HepG2 (cell line): ENCODE data around the gene FOXL3. TPM values are rescaled to one million over a fixed set of nuclear protein-coding genes. Genes with fewer than 3 reads are reported as not detected.
A peak's percentile ranks its signal among the peaks of the same experiment; 100 is the strongest.

ENCODE experiments used
- ATAC-seq: fragments of 200-7000 bp; cut with Tn5 transposase; 3 replicates; pipeline ENCODE4 v1.9.1; 2020; ENCODE audit warnings: mild to moderate bottlenecking, moderate library complexity
- BruUV-seq: library from RNA; stranded (reverse); fragments of 400-500 nt; replicated peaks from 2 replicates; lab custom pipeline; 2021; lab: Mats Ljungman, UMichigan
- CTCF ChIA-PET: fragments of 300-600 bp; formaldehyde crosslinking; extraction: SDS; loops from one replicate; lab custom pipeline; 2021; ENCODE audit warnings: low total read pairs, inconsistent platforms, low intra/inter-chr PET ratio; lab: Yijun Ruan, JAX
- POLR2A ChIA-PET: fragments of 350-600 bp; sonication (Branson Sonifier 250); formaldehyde crosslinking; loops from one replicate; lab custom pipeline; 2020; ENCODE audit warnings: antibody characterized with exemption, inconsistent platforms; lab: Yijun Ruan, JAX
- DNase-seq: peaks from one replicate; pipeline ENCODE4 v3.0.0-alpha.2; 2015; ENCODE audit warnings: low spot score
- FAIRE-seq: peaks from 3 replicates; lab custom pipeline; 2011; peaks lifted over from hg19 to GRCh38; lab: Jason Lieb, UNC
- H2AFZ ChIP-seq: one replicate; pipeline ENCODE4 v1.6.1; 2011; ENCODE audit warnings: low read length, inconsistent platforms
- H3K27ac ChIP-seq: fragments of 300-600 bp; 3 replicates; pipeline ENCODE4 v1.8.0; 2011; ENCODE audit warnings: mixed run types, mild to moderate bottlenecking, mixed read lengths, low read length, inconsistent platforms; ENCODE audit not compliant: insufficient read depth; ENCODE audit errors: extremely low read length
- H3K27me3 ChIP-seq, 2 experiments: fragments of 200-600 bp in 1 of 2; 2 replicates in 1 of 2; 3 replicates in 1 of 2; pipeline versions ENCODE4 v1.6.0 to v1.8.0; 2011; ENCODE audit warnings: low read length in 2 of 2, mild to moderate bottlenecking in 2 of 2, moderate library complexity in 2 of 2, inconsistent platforms in 1 of 2; ENCODE audit not compliant: insufficient read depth in 2 of 2, control insufficient read depth in 1 of 2
- H3K36me3 ChIP-seq, 2 experiments: fragments of 200-600 bp in 1 of 2; replicated peaks in 1 of 2; 2 replicates in 1 of 2; 3 replicates in 1 of 2; pipeline versions ENCODE4 v1.5.1 to v1.8.0; 2011; ENCODE audit warnings: low read length in 2 of 2, inconsistent platforms in 1 of 2; ENCODE audit not compliant: insufficient read depth in 2 of 2, control insufficient read depth in 1 of 2
- H3K4me1 ChIP-seq: 2 replicates; pipeline ENCODE4 v1.5.1; 2012; ENCODE audit warnings: low read length, inconsistent platforms; ENCODE audit not compliant: insufficient read depth
- H3K4me2 ChIP-seq: 2 replicates; pipeline ENCODE4 v1.6.0; 2011; ENCODE audit warnings: low read depth, low read length, inconsistent platforms
- H3K4me3 ChIP-seq, 3 experiments: fragments of 200-600 bp in 1 of 3; sonication (generic), shearing (Covaris generic) in 1 of 3; replicated peaks in 1 of 3; 2 replicates each; pipeline ENCODE4 v1.5.1; 2011 to 2016; ENCODE audit warnings: low read length in 3 of 3, inconsistent platforms in 2 of 3, low read depth in 2 of 3, mild to moderate bottlenecking in 2 of 3, control low read depth in 1 of 3, mixed read lengths in 1 of 3; ENCODE audit not compliant: insufficient read depth in 1 of 3
- H3K79me2 ChIP-seq: one replicate; pipeline ENCODE4 v1.6.1; 2011; ENCODE audit warnings: low read length, inconsistent platforms; ENCODE audit not compliant: insufficient read depth
- H3K9ac ChIP-seq: 2 replicates; pipeline ENCODE4 v1.6.0; 2011; ENCODE audit warnings: mild to moderate bottlenecking, low read depth, low read length, inconsistent platforms; ENCODE audit not compliant: insufficient read depth
- H3K9me3 ChIP-seq: 2 replicates; pipeline ENCODE4 v1.5.1; 2012; ENCODE audit warnings: mild to moderate bottlenecking, low read length
- H4K20me1 ChIP-seq: 2 replicates; pipeline ENCODE4 v1.6.0; 2011; ENCODE audit warnings: inconsistent platforms, mild to moderate bottlenecking, low read length, moderate library complexity; ENCODE audit not compliant: insufficient read depth
- GABPB1 ChIP-seq: IDR thresholded peaks from 2 replicates; pipeline ENCODE4 v1.6.1; 2016; ENCODE audit warnings: mild to moderate bottlenecking, missing genetic modification reagents, moderate library complexity, missing compliant biosample characterization
- RAD21 ChIP-seq: fragments of 450-650 bp; formaldehyde crosslinking; IDR thresholded peaks from 2 replicates; pipeline ENCODE4 v1.5.0; 2020; ENCODE audit warnings: mild to moderate bottlenecking
- REL ChIP-seq: sonication (generic); formaldehyde crosslinking; conservative IDR thresholded peaks from 2 replicates; pipeline ENCODE4 v1.8.0; 2022; ENCODE audit warnings: mild to moderate bottlenecking, missing genetic modification reagents, moderate library complexity
- RXRA ChIP-seq: sonication (generic); formaldehyde crosslinking; IDR thresholded peaks from 2 replicates; pipeline ENCODE4 v1.5.1; 2020; ENCODE audit warnings: missing genetic modification reagents
- SIN3A ChIP-seq: IDR thresholded peaks from 2 replicates; pipeline ENCODE4 v1.6.1; 2011; ENCODE audit warnings: low read depth, mild to moderate bottlenecking, control low read depth, low read length, borderline replicate concordance
- STAG1 ChIP-seq: sonication (generic); formaldehyde crosslinking; IDR thresholded peaks from 2 replicates; pipeline ENCODE4 v1.4.0; 2020; ENCODE audit warnings: missing genetic modification reagents
- ZBTB38 ChIP-seq: sonication (generic); formaldehyde crosslinking; IDR thresholded peaks from 2 replicates; pipeline ENCODE4 v1.5.1; 2020; ENCODE audit warnings: mild to moderate bottlenecking, missing genetic modification reagents
- ZFP36L2 ChIP-seq: sonication (generic); formaldehyde crosslinking; IDR thresholded peaks from 2 replicates; pipeline ENCODE4 v1.4.0; 2020; ENCODE audit warnings: missing genetic modification reagents
- ZNF687 ChIP-seq: sonication (generic); formaldehyde crosslinking; IDR thresholded peaks from 2 replicates; pipeline ENCODE4 v1.5.1; 2020; ENCODE audit warnings: mild to moderate bottlenecking, missing genetic modification reagents, moderate library complexity
- WGBS: methylation state at CpG from one replicate; pipeline ENCODE4 v1.1.6; 2017; ENCODE audit warnings: low lambda C conversion rate; 5-methylcytosine and 5-hydroxymethylcytosine counted together
- in situ Hi-C: cut with HindIII; loops from 2 replicates; pipeline ENCODE4 v1.10.0; 2017; ENCODE audit warnings: low pct_unique_long_range_greater_than_20kb; ENCODE audit not compliant: extremely low pct_ligation_motif_present
- intact Hi-C: fragments of 100-400 bp; cut with micrococcal nuclease; formaldehyde crosslinking; loops from one replicate; pipeline ENCODE4 v1.10.0; 2022; ENCODE audit not compliant: unreplicated experiment
- polyA plus RNA-seq, 8 experiments: library from polyadenylated mRNA; depleted of rRNA in 3 of 8; stranded (reverse) in 7 of 8; unstranded in 1 of 8; fragments of >200 nt; fragmentation: Illumina TruSeq in 4 of 8; extraction: Trizol in 4 of 8; gene quantifications; 2 replicates each; pipeline versions ENCODE4 v1.2.1 to v1.2.3, GENCODE V29; 2011 to 2016; ENCODE audit warnings: low read depth in 4 of 8, missing spikeins in 1 of 8, mixed read lengths in 1 of 8; ENCODE audit not compliant: insufficient read depth in 1 of 8
- total RNA-seq, 5 experiments: library from RNA; depleted of rRNA; stranded (reverse); fragments of >200 nt; fragmentation: Illumina TruSeq; extraction: Trizol; gene quantifications; 2 replicates each; pipeline ENCODE4 v1.2.3, GENCODE V29; 2016; ENCODE audit warnings: low read depth in 1 of 5
- TF ChIP-seq, protein P1 (sequence below): sonication (generic); formaldehyde crosslinking; IDR thresholded peaks from 2 replicates; pipeline ENCODE4 v1.4.0; 2020; ENCODE audit warnings: missing genetic modification reagents
- TF ChIP-seq, protein P2 (sequence below): sonication (generic); formaldehyde crosslinking; IDR thresholded peaks from 2 replicates; pipeline ENCODE4 v1.5.0; 2020; ENCODE audit warnings: mild to moderate bottlenecking, missing genetic modification reagents, moderate library complexity

The FOXL3 gene
- total and polyA plus RNA-seq, 2 of the 13 experiments (the other 11 are each of a cell fraction or from before 2014, with no cell fraction given): not detected

DNA sequence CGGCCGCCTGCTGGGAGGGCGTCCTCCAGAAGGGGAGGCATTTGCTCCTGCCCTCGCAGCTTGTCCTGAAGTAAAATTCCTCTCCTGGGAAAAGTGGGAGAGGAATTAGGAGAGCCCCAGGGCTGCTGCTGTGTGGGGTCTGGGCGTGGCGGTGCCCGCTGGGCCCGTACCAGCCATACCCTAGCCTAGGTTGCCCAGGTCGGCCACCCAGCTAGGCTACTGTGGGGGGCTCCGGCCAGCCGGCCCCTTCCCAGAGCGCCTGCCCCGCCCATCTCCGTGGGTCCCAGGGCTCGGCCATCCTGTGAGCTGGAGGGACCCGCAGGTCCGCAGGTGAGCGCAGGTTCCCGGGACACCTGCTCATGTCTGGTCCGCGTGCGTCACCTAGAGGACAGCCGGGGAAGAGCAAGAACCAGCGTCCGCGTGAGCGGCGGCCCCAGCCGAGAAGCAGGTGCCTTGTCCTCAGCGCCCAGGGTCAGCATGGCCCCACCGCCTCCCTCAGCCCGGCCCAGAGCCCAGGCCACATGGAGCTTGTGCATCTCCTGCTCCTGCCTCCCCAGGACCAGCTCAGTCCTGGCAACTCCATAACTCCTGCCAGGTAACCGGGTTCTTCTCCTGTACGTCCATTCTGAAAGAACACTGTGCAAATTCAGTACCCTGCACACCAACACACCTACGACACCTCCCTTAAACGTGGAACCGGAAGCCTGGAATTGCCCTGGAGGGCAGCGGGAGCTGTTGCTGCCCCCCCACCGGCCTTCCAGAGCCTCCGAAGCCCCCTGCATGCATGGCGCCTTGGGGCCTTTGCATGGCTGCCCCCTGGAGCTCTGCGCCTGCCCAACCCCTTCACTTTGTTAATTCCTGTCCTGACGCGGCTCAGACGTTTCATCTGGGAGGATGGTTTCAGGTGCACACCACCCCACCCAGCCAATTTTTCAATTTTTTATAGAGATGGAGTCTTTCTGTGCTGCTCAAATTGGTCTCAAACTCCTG is 22.8 kb upstream of the FOXL3 start:
- no peak overlapping the region for H3K4me3 ChIP-seq
- no TSS peak for BruUV-seq
- POLR2A ChIA-PET: no interaction called here
- H3K79me2 ChIP-seq: no peaks in the 10 kb centered on the region
- TF ChIP-seq ZBTB38 (CRISPR knock-in tag) (0 out of 2 replicates have a peak, but pooled peaks have one; percentile 22), RXRA (CRISPR knock-in tag) (0 out of 2 replicates have a peak, but pooled peaks have one; percentile 23), ZFP36L2 (CRISPR knock-in tag) (no peak), SIN3A (no peak), RAD21 (0 out of 2 replicates have a peak, but pooled peaks have one; percentile 57), ZNF687 (CRISPR knock-in tag) (peak; percentile 14; the same call in 1 of the 2 replicates), REL (CRISPR knock-in tag) (no peak), GABPB1 (CRISPR knock-in tag) (peak; percentile 20; the same call in 1 of the 2 replicates), STAG1 (peak; percentile 79)
- TF ChIP-seq, protein P1, sequence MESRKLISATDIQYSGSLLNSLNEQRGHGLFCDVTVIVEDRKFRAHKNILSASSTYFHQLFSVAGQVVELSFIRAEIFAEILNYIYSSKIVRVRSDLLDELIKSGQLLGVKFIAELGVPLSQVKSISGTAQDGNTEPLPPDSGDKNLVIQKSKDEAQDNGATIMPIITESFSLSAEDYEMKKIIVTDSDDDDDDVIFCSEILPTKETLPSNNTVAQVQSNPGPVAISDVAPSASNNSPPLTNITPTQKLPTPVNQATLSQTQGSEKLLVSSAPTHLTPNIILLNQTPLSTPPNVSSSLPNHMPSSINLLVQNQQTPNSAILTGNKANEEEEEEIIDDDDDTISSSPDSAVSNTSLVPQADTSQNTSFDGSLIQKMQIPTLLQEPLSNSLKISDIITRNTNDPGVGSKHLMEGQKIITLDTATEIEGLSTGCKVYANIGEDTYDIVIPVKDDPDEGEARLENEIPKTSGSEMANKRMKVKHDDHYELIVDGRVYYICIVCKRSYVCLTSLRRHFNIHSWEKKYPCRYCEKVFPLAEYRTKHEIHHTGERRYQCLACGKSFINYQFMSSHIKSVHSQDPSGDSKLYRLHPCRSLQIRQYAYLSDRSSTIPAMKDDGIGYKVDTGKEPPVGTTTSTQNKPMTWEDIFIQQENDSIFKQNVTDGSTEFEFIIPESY: peak; percentile 94
- TF ChIP-seq, protein P2, sequence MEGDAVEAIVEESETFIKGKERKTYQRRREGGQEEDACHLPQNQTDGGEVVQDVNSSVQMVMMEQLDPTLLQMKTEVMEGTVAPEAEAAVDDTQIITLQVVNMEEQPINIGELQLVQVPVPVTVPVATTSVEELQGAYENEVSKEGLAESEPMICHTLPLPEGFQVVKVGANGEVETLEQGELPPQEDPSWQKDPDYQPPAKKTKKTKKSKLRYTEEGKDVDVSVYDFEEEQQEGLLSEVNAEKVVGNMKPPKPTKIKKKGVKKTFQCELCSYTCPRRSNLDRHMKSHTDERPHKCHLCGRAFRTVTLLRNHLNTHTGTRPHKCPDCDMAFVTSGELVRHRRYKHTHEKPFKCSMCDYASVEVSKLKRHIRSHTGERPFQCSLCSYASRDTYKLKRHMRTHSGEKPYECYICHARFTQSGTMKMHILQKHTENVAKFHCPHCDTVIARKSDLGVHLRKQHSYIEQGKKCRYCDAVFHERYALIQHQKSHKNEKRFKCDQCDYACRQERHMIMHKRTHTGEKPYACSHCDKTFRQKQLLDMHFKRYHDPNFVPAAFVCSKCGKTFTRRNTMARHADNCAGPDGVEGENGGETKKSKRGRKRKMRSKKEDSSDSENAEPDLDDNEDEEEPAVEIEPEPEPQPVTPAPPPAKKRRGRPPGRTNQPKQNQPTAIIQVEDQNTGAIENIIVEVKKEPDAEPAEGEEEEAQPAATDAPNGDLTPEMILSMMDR (CRISPR knock-in tag): peak; percentile 92
- in situ Hi-C loops (no loop called here), intact Hi-C loops (no loop called here)
- no peaks in the 10 kb centered on the region for H3K36me3 ChIP-seq
- no peaks in the 10 kb centered on the region; a peak in 2 of 5 replicates for H3K27me3 ChIP-seq
- FAIRE-seq (no peak), ATAC-seq (peak; percentile 37), DNase-seq (peak; percentile 17)
- no peaks in the 10 kb centered on the region for H4K20me1 ChIP-seq
- no peak overlapping the region for H3K4me2 ChIP-seq
- 62% methylated on average over 25 of the region's 45 CpGs for WGBS
- H2AFZ ChIP-seq: no peak overlapping the region
- H3K4me1 ChIP-seq: no peaks in the 10 kb centered on the region
- H3K9ac ChIP-seq: no peak overlapping the region
- no peak overlapping the region for H3K27ac ChIP-seq
- CTCF ChIA-PET: interaction anchor here (0.9 kb wide), 1 partner anchor 203 kb away, joined by 3 read pairs; no protein-coding TSS in a partner anchor
- peaks cover 6% of the 10 kb centered on the region for H3K9me3 ChIP-seq
